Activated T-cell treated with anti-CD3 and anti-CD28 coated beads, Interleukin-2, amount 50 U/mL, for 4 hours (primary cell): ENCODE data around the gene CAMK1D. TPM values are rescaled to one million over a fixed set of nuclear protein-coding genes. Genes with fewer than 3 reads are reported as not detected.
"Not testable (repeated sequence)": the region's sequence is repeated elsewhere in the genome, so short reads cannot be mapped to it uniquely, and the experiment has no call there.

Experiments used
- ATAC-seq, 2 donors: fragments of 200-7000 bp; cut with Tn5 transposase; one replicate each; pipeline ENCODE4 v1.10.0; 2021
- DNase-seq: peaks from one replicate; pipeline ENCODE4 v3.0.0-alpha.2; 2020
- H3K27me3 Mint-ChIP-seq: one replicate; pipeline ENCODE4 v1.8.0; 2021; ENCODE audit warnings: low read depth, mixed read lengths
- H3K36me3 Mint-ChIP-seq: one replicate; pipeline ENCODE4 v1.8.0; 2022; ENCODE audit warnings: mixed read lengths; ENCODE audit not compliant: insufficient read depth
- H3K4me1 Mint-ChIP-seq: one replicate; pipeline ENCODE4 v1.8.0; 2021; ENCODE audit warnings: low read depth, mixed read lengths
- H3K4me3 Mint-ChIP-seq: one replicate; pipeline ENCODE4 v1.8.0; 2021; ENCODE audit warnings: mild to moderate bottlenecking, moderate library complexity, mixed read lengths
- H3K9me3 Mint-ChIP-seq: one replicate; pipeline ENCODE4 v1.8.0; 2021; ENCODE audit warnings: mixed read lengths
- total RNA-seq, 3 donors: library from RNA; stranded (reverse); gene quantifications; one replicate each; pipeline ENCODE4 v1.2.1, GENCODE V29; 2021

Gene CAMK1D
- total RNA-seq, 3 donors from 2014 or later, result 6.3 to 7.8 (median 6.7) TPM

DNA sequence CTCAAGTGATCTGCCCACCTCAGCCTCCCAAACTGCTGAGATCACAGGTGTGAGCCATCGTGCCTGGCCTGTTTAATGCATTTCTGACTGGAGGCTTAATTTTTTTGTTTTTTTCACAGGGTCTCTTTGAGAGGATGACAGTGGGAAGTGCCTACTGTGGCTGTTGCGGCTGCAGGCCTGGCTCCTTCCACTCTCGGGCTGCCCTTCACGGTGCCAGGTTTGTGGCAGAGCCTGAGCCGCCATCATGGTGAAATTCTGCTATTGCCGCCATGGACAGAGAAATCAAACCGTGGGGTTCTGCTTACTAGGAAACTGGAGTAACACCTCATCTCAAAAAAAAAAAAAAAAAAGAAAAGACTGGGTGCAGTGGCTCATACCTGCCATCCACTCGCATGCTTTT is 142.7 kb downstream of the CAMK1D start:
- Mint-ChIP-seq H3K27me3 (no peaks in the 10 kb centered on the region), H3K4me3 (no peak overlapping the region), H3K36me3 (peaks cover 2% of the 10 kb centered on the region), H3K9me3 (no peaks in the 10 kb centered on the region), H3K4me1 (peaks cover 10% of the 10 kb centered on the region)
- DNase-seq (no peak), ATAC-seq (no peak)

- H3K4me1 Mint-ChIP-seq, result peaks cover 38% of the 10 kb centered on the region
- not testable (repeated sequence) for DNase-seq, H3K36me3 Mint-ChIP-seq, ATAC-seq, H3K4me3 Mint-ChIP-seq, H3K27me3 Mint-ChIP-seq, H3K9me3 Mint-ChIP-seq
Observed at GRCh38 chr10:12497046-12497445, 147.7 kb downstream of the CAMK1D start.

GRCh38 chr10:12499076-12499986 is 150.0 kb downstream of the CAMK1D start:
- H3K36me3 Mint-ChIP-seq, result no peaks in the 10 kb centered on the region
- no peak for ATAC-seq
- no peak overlapping the region for H3K4me3 Mint-ChIP-seq

GRCh38 chr10:12500381-12501303 is 151.3 kb downstream of the CAMK1D start:
- peaks cover 51% of the 10 kb centered on the region for H3K4me1 Mint-ChIP-seq
- DNase-seq, result no peak
- no peaks in the 10 kb centered on the region for H3K27me3 Mint-ChIP-seq

More at GRCh38 chr10:12499076-12499986, 150.0 kb downstream of the CAMK1D start:
- no peak for DNase-seq
- H3K9me3 Mint-ChIP-seq, result no peaks in the 10 kb centered on the region
- H3K27me3 Mint-ChIP-seq, result no peaks in the 10 kb centered on the region
- peaks cover 44% of the 10 kb centered on the region for H3K4me1 Mint-ChIP-seq

DNA sequence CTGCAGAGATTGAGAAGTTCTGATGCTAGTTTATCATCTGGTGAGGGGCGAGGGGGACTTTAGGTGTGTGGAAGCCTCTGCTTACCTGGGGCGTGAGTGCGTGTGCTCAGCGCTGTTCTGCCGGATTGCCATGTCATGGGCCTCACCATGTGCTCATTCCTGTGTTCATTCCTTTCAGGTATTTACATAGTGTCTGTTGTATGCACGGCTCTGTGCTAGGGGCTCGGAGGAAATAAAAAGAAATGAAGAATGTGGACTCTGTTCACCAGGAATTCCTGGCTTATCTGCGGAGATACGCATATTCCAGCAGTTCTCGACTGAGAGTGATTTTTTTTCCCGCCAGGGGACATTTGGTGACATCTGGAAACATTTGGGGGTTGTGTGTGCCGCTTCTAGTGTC is 152.0 kb downstream of the CAMK1D start:
- ATAC-seq (no peak), DNase-seq (no peak)
- H3K27me3 Mint-ChIP-seq, result no peaks in the 10 kb centered on the region
- peaks cover 55% of the 10 kb centered on the region for H3K4me1 Mint-ChIP-seq
- no peaks in the 10 kb centered on the region for H3K9me3 Mint-ChIP-seq
- H3K4me3 Mint-ChIP-seq, result no peak overlapping the region
- H3K36me3 Mint-ChIP-seq, result peaks cover 2% of the 10 kb centered on the region

More at GRCh38 chr10:12500381-12501303, 151.3 kb downstream of the CAMK1D start:
- Mint-ChIP-seq H3K36me3 (peaks cover 2% of the 10 kb centered on the region), H3K4me3 (no peak overlapping the region), H3K9me3 (no peaks in the 10 kb centered on the region)
- ATAC-seq, result no peak

DNA sequence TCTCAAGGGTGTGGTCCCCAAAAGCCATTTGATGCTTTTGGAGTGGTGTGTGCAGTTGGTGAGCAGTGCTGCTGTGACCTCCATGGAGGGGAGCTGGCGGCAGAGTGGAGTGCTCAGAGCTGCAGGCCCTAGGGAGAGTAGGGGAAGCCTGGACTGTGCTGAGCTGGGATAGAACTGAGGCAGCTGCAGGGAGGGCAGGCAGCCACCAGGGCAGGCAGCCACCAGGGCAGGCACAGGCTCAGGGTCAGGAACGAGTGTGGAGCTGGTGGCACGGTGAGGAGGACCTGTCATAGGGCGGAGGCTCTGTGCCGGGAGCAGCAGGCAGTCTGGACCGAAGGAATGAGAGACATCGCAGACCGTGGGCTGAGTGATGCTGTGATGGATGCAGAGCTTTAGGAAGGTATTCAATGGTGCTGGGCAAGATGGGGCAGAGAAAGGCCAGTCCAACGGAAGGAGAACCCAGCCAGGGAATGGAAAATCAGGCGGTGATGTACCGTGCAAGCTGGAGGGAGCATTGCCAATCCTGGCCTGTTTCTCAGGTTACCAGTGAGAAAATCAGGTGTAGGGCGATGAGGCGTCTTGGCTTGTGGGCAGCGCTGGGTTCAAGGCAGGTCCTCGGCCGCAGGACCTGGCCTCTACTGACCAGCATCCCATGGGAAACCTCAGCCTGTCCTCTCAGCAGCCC is 152.6 kb downstream of the CAMK1D start:
- peaks cover 2% of the 10 kb centered on the region for H3K36me3 Mint-ChIP-seq
- ATAC-seq, result no peak
- H3K27me3 Mint-ChIP-seq, result no peaks in the 10 kb centered on the region
- no peak overlapping the region for H3K4me3 Mint-ChIP-seq
- no peak for DNase-seq
- peaks cover 58% of the 10 kb centered on the region for H3K4me1 Mint-ChIP-seq
- H3K9me3 Mint-ChIP-seq, result no peaks in the 10 kb centered on the region

DNA sequence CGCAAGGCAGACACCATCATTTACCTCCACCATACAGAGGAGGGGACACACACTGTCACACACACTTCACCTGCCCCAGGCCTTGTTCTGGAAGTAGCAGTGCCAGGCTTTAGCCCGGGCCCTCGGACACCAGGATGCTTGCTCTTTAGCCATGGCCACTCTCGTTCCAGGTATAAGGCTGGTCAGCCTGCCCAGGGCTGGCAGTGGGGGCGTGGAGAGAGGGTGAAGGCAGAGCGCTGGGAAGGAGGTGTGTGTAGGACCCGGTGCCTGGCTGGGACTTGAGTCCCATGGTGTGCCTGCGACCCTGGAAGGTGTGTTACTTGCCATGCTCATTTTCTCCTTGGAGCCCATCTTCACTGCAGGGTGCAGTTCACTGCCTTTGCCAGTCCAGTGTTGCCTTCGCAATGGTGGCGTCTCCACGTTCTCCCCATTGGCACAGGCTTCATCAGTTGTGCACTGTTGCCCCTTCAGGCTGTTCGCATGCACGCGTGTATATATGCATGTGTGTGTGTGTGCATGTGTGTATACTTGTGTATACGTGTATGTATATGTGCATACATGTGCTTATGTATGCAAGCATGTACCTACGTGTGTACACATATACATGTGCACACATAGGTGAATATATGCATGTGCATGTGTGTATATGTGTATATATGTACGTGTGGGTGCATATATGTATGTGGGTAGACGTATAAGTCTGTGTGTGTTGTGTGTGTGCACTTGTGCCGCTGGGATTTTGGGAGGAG is 153.4 kb downstream of the CAMK1D start:
- H3K36me3 Mint-ChIP-seq, result peaks cover 2% of the 10 kb centered on the region
- H3K9me3 Mint-ChIP-seq, result no peaks in the 10 kb centered on the region
- no peaks in the 10 kb centered on the region for H3K27me3 Mint-ChIP-seq
- H3K4me3 Mint-ChIP-seq, result no peak overlapping the region
- no peak for ATAC-seq
- H3K4me1 Mint-ChIP-seq, result peaks cover 65% of the 10 kb centered on the region
- DNase-seq, result no peak

- Mint-ChIP-seq H3K4me1 (peaks cover 67% of the 10 kb centered on the region), H3K36me3 (peaks cover 5% of the 10 kb centered on the region), H3K9me3 (no peaks in the 10 kb centered on the region), H3K4me3 (no peak overlapping the region), H3K27me3 (no peaks in the 10 kb centered on the region)
- DNase-seq (no peak), ATAC-seq (no peak)
Observed at GRCh38 chr10:12503311-12503710, 154.0 kb downstream of the CAMK1D start.

- H3K36me3 Mint-ChIP-seq, result peaks cover 5% of the 10 kb centered on the region
- H3K4me1 Mint-ChIP-seq, result peaks cover 65% of the 10 kb centered on the region
- no peaks in the 10 kb centered on the region for H3K27me3 Mint-ChIP-seq
- no peak for ATAC-seq
- no peak for DNase-seq
- no peaks in the 10 kb centered on the region for H3K9me3 Mint-ChIP-seq
- no peak overlapping the region for H3K4me3 Mint-ChIP-seq
Observed at GRCh38 chr10:12504176-12504575, 154.8 kb downstream of the CAMK1D start.

- H3K36me3 Mint-ChIP-seq, result peaks cover 5% of the 10 kb centered on the region
- no peak overlapping the region for H3K4me3 Mint-ChIP-seq
- no peaks in the 10 kb centered on the region for H3K9me3 Mint-ChIP-seq
- no peak for ATAC-seq
- no peaks in the 10 kb centered on the region for H3K27me3 Mint-ChIP-seq
- DNase-seq, result no peak
- peaks cover 64% of the 10 kb centered on the region for H3K4me1 Mint-ChIP-seq
Observed at GRCh38 chr10:12504628-12505027, 155.3 kb downstream of the CAMK1D start.

DNA sequence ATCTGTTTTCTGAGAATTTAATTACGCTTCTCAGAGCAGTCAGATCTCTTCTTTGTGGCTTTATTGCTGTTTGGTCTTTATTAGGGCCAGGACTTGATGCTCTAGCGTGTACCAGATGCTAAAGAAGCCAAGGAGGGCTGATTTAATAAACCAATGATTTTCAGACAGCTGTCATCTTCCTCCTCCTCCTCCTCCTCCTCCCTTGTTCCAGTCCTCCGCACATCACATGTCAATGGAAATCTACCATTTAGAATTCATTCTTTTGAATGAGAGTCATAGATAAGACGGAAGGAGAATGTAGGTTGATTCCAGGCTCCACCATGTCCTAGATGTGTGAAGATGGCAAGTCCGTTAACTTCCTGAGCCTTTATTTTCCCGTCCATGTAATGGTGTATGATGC is 156.3 kb downstream of the CAMK1D start:
- DNase-seq (no peak), ATAC-seq (no peak)
- peaks cover 5% of the 10 kb centered on the region for H3K36me3 Mint-ChIP-seq
- peaks cover 66% of the 10 kb centered on the region for H3K4me1 Mint-ChIP-seq
- no peak overlapping the region for H3K4me3 Mint-ChIP-seq
- H3K27me3 Mint-ChIP-seq, result no peaks in the 10 kb centered on the region
- no peaks in the 10 kb centered on the region for H3K9me3 Mint-ChIP-seq

DNA sequence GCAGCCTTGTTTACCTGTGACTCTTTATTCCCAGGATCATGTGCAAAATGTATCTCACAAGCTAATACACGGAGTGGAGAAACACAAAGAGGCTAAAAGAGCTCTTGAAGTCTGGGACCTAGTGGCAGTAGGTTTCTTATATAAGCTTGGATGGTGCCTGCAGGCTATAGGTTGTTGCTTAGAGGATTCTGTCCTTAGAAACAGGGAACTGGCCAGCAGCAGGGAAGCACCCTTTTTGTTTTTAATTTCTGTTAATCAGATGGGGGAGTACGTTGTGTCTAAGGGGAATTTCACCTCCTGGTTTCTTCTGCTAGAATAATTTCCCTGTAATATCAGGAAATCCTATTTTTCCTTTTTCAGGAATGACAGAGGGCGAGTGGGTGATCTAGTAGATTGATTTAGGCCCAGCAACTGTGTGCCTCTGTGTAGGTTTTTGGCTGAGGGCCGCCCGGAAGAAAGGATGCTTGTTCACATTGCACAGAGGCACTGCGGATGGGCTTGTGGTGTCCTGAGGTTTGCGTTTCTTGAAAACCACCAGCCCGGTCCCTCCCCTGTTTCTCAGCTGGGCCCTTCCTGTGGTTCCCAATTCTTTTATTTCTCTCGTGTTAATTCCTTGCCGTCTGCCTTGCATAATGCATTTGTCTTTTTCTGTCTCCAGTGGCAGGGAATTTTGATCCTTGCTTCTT is 158.0 kb downstream of the CAMK1D start:
- no peak for DNase-seq
- ATAC-seq, result no peak
- no peaks in the 10 kb centered on the region for H3K9me3 Mint-ChIP-seq
- H3K27me3 Mint-ChIP-seq, result no peaks in the 10 kb centered on the region
- peaks cover 5% of the 10 kb centered on the region for H3K36me3 Mint-ChIP-seq
- peaks cover 54% of the 10 kb centered on the region for H3K4me1 Mint-ChIP-seq
- no peak overlapping the region for H3K4me3 Mint-ChIP-seq

DNA sequence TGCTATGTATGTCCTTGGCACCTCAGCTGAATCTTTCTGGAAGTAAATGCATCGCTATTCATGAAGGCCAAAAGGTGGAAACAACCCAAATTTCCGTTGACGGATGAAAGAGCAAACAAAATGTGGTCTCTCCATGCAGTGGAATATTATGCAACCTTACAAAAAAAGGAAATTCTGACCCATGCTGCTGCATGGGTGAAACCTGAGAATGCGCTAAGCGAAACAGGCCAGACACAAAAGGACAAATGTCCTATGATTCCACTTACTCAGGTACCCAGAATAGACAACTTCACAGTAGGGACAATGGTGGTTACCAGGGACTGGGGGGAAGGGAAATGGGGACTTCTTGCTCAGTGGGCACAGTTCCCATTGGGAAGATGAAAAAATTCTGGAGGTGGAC is 158.8 kb downstream of the CAMK1D start:
- H3K9me3 Mint-ChIP-seq, result no peaks in the 10 kb centered on the region
- no peaks in the 10 kb centered on the region for H3K27me3 Mint-ChIP-seq
- ATAC-seq (no peak), DNase-seq (no peak)
- H3K36me3 Mint-ChIP-seq, result peaks cover 5% of the 10 kb centered on the region
- peaks cover 52% of the 10 kb centered on the region for H3K4me1 Mint-ChIP-seq
- H3K4me3 Mint-ChIP-seq, result no peak overlapping the region
